Trophoblast cell (in vitro differentiated cells and primary cell): Measurements from ENCODE around the gene SLC12A3.

Experiments
- DNase-seq, 2 donors: peaks; one replicate each; pipeline ENCODE4 v3.0.0-alpha.2; 2016
- H2AFZ ChIP-seq: 2 replicates; pipeline ENCODE4 v1.6.1; 2013; ENCODE audit warnings: low read length, moderate library complexity, mild to moderate bottlenecking; ENCODE audit not compliant: insufficient read depth, poor library complexity
- H2AK5ac ChIP-seq: 2 replicates; pipeline ENCODE4 v1.6.1; 2013; ENCODE audit warnings: mild to moderate bottlenecking, low read length
- H2BK120ac ChIP-seq: 2 replicates; pipeline ENCODE4 v1.6.1; 2013; ENCODE audit warnings: low read length, mild to moderate bottlenecking, moderate library complexity; ENCODE audit not compliant: insufficient read depth, poor library complexity
- H2BK12ac ChIP-seq: 2 replicates; pipeline ENCODE4 v1.6.1; 2013; ENCODE audit warnings: mild to moderate bottlenecking, low read length, moderate library complexity
- H2BK5ac ChIP-seq: 2 replicates; pipeline ENCODE4 v1.6.1; 2013; ENCODE audit warnings: low read length, low read depth, moderate library complexity, mild to moderate bottlenecking; ENCODE audit not compliant: poor library complexity
- H3K14ac ChIP-seq: 2 replicates; pipeline ENCODE4 v1.6.1; 2013; ENCODE audit warnings: mild to moderate bottlenecking, low read length
- H3K18ac ChIP-seq: 2 replicates; pipeline ENCODE4 v1.6.1; 2013; ENCODE audit warnings: mild to moderate bottlenecking, low read length
- H3K23ac ChIP-seq: 2 replicates; pipeline ENCODE4 v1.6.1; 2013; ENCODE audit warnings: low read length
- H3K27ac ChIP-seq: 2 replicates; pipeline ENCODE4 v1.5.1; 2013; ENCODE audit warnings: low read depth, mild to moderate bottlenecking, inconsistent platforms, low read length, moderate library complexity
- H3K27me3 ChIP-seq: 2 replicates; pipeline ENCODE4 v1.6.1; 2013; ENCODE audit warnings: inconsistent platforms, mild to moderate bottlenecking, low read length, moderate library complexity; ENCODE audit not compliant: insufficient read depth
- H3K36me3 ChIP-seq, 2 experiments: 1 replicate in 1 of 2; 2 replicates in 1 of 2; pipeline ENCODE4 v1.6.1; 2013; ENCODE audit warnings: low read length in 2 of 2, mild to moderate bottlenecking in 2 of 2, moderate library complexity in 1 of 2; ENCODE audit not compliant: insufficient read depth in 2 of 2, control insufficient read depth in 1 of 2
- H3K4ac ChIP-seq: 2 replicates; pipeline ENCODE4 v1.6.1; 2013; ENCODE audit warnings: low read depth, mild to moderate bottlenecking, low read length, moderate library complexity
- H3K4me1 ChIP-seq, 2 experiments: 1 replicate in 1 of 2; 2 replicates in 1 of 2; pipeline ENCODE4 v1.6.1; 2013; ENCODE audit warnings: low read length in 2 of 2, mild to moderate bottlenecking in 2 of 2, moderate library complexity in 1 of 2; ENCODE audit not compliant: insufficient read depth in 2 of 2, control insufficient read depth in 1 of 2
- H3K4me2 ChIP-seq: 2 replicates; pipeline ENCODE4 v1.6.1; 2013; ENCODE audit warnings: inconsistent platforms, mild to moderate bottlenecking, low read length, moderate library complexity
- H3K4me3 ChIP-seq: 2 replicates; pipeline ENCODE4 v1.5.1; 2013; ENCODE audit warnings: mild to moderate bottlenecking, low read depth, low read length, inconsistent platforms
- H3K79me1 ChIP-seq: one replicate; pipeline ENCODE4 v1.6.1; 2013; ENCODE audit warnings: low read length
- H3K79me2 ChIP-seq: 2 replicates; pipeline ENCODE4 v1.6.1; 2013; ENCODE audit warnings: low read length, mild to moderate bottlenecking; ENCODE audit not compliant: control insufficient read depth, insufficient read depth, poor library complexity
- H3K9ac ChIP-seq: 2 replicates; pipeline ENCODE4 v1.6.1; 2013; ENCODE audit warnings: mild to moderate bottlenecking, low read length
- H3K9me3 ChIP-seq: 2 replicates; pipeline ENCODE4 v1.6.1; 2013; ENCODE audit warnings: low read depth, mild to moderate bottlenecking, control low read depth, inconsistent platforms, low read length; ENCODE audit not compliant: insufficient read depth
- H4K12ac ChIP-seq: 2 replicates; pipeline ENCODE4 v1.6.1; 2013; ENCODE audit warnings: low read depth, mild to moderate bottlenecking, low read length, moderate library complexity
- H4K8ac ChIP-seq: 2 replicates; pipeline ENCODE4 v1.6.1; 2013; ENCODE audit warnings: low read depth, mild to moderate bottlenecking, low read length, moderate library complexity
- H4K91ac ChIP-seq: one replicate; pipeline ENCODE4 v1.6.1; 2013; ENCODE audit warnings: low read depth, mild to moderate bottlenecking, low read length, moderate library complexity
- WGBS: extraction: QIAGEN DNeasy Blood & Tissue Kit; methylation state at CpG from one replicate; pipeline ENCODE4 v1.1.7; 2013; ENCODE audit warnings: missing lambda C conversion rate; ENCODE audit not compliant: insufficient read length, insufficient coverage; ENCODE audit errors: extremely low coverage; 5-methylcytosine and 5-hydroxymethylcytosine counted together

The SLC12A3 gene

GRCh38 chr16:56848029-56848936, 16.7 kb upstream of the SLC12A3 start:
- H2BK5ac ChIP-seq: no peak overlapping the region
- H3K79me2 ChIP-seq: no peaks in the 10 kb centered on the region
- no peak overlapping the region for H3K27ac ChIP-seq
- H3K27me3 ChIP-seq: no peaks in the 10 kb centered on the region
- peaks cover 3% of the 10 kb centered on the region for H3K79me1 ChIP-seq
- no peak overlapping the region for H3K4me2 ChIP-seq
- no peak overlapping the region for H4K12ac ChIP-seq
- no peak overlapping the region for H3K9ac ChIP-seq
- no peak overlapping the region for H2AFZ ChIP-seq
- H4K8ac ChIP-seq: no peak overlapping the region
- no peak overlapping the region for H3K23ac ChIP-seq
- no peak overlapping the region for H3K18ac ChIP-seq
- H3K9me3 ChIP-seq: no peaks in the 10 kb centered on the region
- H2AK5ac ChIP-seq: no peak overlapping the region
- no CpG with 5 or more reads among the region's 11 CpGs for WGBS
- peaks cover 9 to 11% of the 10 kb centered on the region in 2 experiments for H3K4me1 ChIP-seq
- no peak overlapping the region for H4K91ac ChIP-seq
- H2BK120ac ChIP-seq: no peak overlapping the region
- no peak for DNase-seq
- H2BK12ac ChIP-seq: no peak overlapping the region
- peaks cover 7 to 12% of the 10 kb centered on the region in 2 experiments for H3K36me3 ChIP-seq
- no peak overlapping the region for H3K4me3 ChIP-seq
- H3K14ac ChIP-seq: no peak overlapping the region
- no peak overlapping the region for H3K4ac ChIP-seq

- H4K91ac ChIP-seq: no peak overlapping the region
- H3K4me3 ChIP-seq: no peak overlapping the region
- no peak overlapping the region for H3K4me2 ChIP-seq
- H2BK5ac ChIP-seq: no peak overlapping the region
- no peaks in the 10 kb centered on the region for H3K27me3 ChIP-seq
- H3K4ac ChIP-seq: no peak overlapping the region
- no peak overlapping the region for H3K14ac ChIP-seq
- no peak overlapping the region for H2BK120ac ChIP-seq
- H2AFZ ChIP-seq: no peak overlapping the region
- peaks cover 9 to 11% of the 10 kb centered on the region in 2 experiments for H3K4me1 ChIP-seq
- H3K79me1 ChIP-seq: peaks cover 3% of the 10 kb centered on the region
- H2AK5ac ChIP-seq: no peak overlapping the region
- no peak overlapping the region for H3K9ac ChIP-seq
- H2BK12ac ChIP-seq: no peak overlapping the region
- no peak overlapping the region for H4K12ac ChIP-seq
- no peak overlapping the region for H3K18ac ChIP-seq
- no CpG with 5 or more reads among the region's 7 CpGs for WGBS
- no peak for DNase-seq
- no peaks in the 10 kb centered on the region for H3K9me3 ChIP-seq
- no peak overlapping the region for H3K23ac ChIP-seq
- H3K27ac ChIP-seq: no peak overlapping the region
- H4K8ac ChIP-seq: no peak overlapping the region
- peaks cover 7 to 8% of the 10 kb centered on the region in 2 experiments for H3K36me3 ChIP-seq
- no peaks in the 10 kb centered on the region for H3K79me2 ChIP-seq
Observed at GRCh38 chr16:56848955-56849689, 15.9 kb upstream of the SLC12A3 start.

- Histone ChIP-seq H3K14ac (no peak overlapping the region), H4K12ac (no peak overlapping the region), H3K36me3 (peaks cover 4 to 5% of the 10 kb centered on the region in 2 experiments), H3K79me1 (peaks cover 3% of the 10 kb centered on the region), H3K9ac (no peak overlapping the region), H3K4me3 (no peak overlapping the region), H3K79me2 (no peaks in the 10 kb centered on the region), H3K4me2 (no peak overlapping the region), H4K8ac (peak overlapping the region; percentile 20), H2BK12ac (peak overlapping the region; percentile 65), H2AFZ (no peak overlapping the region), H2BK120ac (peak overlapping the region; percentile 41), H2BK5ac (no peak overlapping the region), H3K4me1 (peaks cover 9 to 11% of the 10 kb centered on the region in 2 experiments), H4K91ac (peak overlapping the region; percentile 48), H3K27me3 (no peaks in the 10 kb centered on the region), H3K18ac (no peak overlapping the region), H3K27ac (no peak overlapping the region), H2AK5ac (peak overlapping the region; percentile 9), H3K4ac (no peak overlapping the region), H3K9me3 (no peaks in the 10 kb centered on the region), H3K23ac (no peak overlapping the region)
- DNase-seq: no peak
- no CpG with 5 or more reads among the region's 11 CpGs for WGBS
Observed at GRCh38 chr16:56849690-56850680, 15.0 kb upstream of the SLC12A3 start.
